T47D (cell line): ENCODE measurements around the gene SMG6.

Source experiments
- DNase-seq, 2 experiments: peaks; one replicate each; pipeline versions ENCODE4 v3.0.0 to v3.0.0-alpha.2; 2011 to 2012; ENCODE audit warnings: low read depth in 1 of 2, low spot score in 1 of 2
- JUND ChIP-seq: IDR thresholded peaks from 2 replicates; pipeline ENCODE4 v1.6.1; 2012; ENCODE audit warnings: low read depth
- in situ Hi-C: cut with HindIII; loops from 2 replicates; pipeline ENCODE4 v1.10.0; 2016; ENCODE audit warnings: low sequenced_read_pairs, low pct_unique_long_range_greater_than_20kb

Gene SMG6

DNA sequence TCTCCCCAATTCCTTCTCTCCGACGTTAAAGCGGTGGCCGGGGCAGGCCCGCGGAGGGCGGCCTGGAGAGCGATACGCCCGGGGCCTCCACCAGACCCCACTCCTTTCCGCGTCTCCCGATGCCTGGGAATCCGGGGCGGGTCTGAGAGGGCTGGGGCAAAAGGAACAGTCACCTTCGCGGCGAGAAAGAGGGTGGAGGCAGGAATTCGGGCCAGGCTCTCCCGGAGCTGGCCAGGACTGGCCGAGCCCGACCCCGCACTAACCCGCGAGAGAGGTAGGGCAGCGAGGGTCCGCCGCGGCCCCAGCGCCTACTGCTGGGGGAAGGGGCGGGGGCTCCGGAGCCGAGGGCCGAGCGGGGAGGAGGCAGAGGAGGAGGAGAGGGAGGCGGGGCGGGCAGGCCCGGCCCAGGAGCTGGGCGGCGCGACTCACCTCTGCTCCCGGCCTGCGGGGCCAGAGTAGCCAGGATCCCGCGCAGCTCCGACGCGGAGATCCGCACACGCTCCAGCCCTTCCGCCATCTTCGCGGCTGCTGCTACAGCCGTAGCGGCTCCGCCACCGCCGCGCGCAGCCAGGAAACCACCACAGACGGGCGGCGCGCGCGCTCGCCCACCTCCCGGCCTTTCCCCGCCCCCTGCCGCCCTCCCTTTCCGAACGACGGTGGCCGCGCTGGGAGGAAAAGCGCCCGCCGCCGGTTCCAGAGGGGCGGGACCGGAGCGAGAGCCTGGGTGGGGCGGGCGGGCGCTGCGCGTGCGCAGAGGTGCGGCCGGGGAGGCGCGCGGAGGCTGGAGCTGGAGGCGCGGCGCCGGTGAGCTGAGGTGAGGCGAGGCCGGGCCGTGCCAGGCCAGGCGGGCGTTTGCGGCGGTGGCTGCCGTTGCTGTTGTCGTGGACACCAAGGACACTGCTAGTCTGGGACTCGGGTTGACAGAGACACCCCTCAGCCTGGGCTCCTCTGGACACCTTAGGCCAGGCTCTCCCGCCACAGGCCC, at the start of gene SMG6, which contains the start of gene SRR:
SMG6 (minus strand) TSS at position 582 of the 985 bp plus-strand sequence; CDS start at position 517, 65 bp downstream.
SRR (plus strand) TSS at position 747 of the 985 bp plus-strand sequence. CDS start 11,611 bp downstream, outside the sequence.
- DNase-seq, result peak; percentile 86 to 91
- in situ Hi-C loops, result no loop called here
- TF ChIP-seq JUND, result no peak

GRCh38 chr17:2351269-2351668, 47.7 kb upstream of the SMG6 start:
- TF ChIP-seq JUND, result no peak
- no peak for DNase-seq
- in situ Hi-C loops, result no loop called here

- no peak for TF ChIP-seq JUND
- in situ Hi-C loops, result no loop called here
- peak; percentile 69 to 98 for DNase-seq
These were observed 44.5 kb upstream of the SMG6 start for GRCh38 chr17:2347805-2348685.

- DNase-seq, result peak; percentile 64 to 97
- 0 out of 2 replicates have a peak, but pooled peaks have one; percentile 19 for TF ChIP-seq JUND
- in situ Hi-C loops, result no loop called here
These were observed 42.9 kb upstream of the SMG6 start for GRCh38 chr17:2346475-2346874.

DNA sequence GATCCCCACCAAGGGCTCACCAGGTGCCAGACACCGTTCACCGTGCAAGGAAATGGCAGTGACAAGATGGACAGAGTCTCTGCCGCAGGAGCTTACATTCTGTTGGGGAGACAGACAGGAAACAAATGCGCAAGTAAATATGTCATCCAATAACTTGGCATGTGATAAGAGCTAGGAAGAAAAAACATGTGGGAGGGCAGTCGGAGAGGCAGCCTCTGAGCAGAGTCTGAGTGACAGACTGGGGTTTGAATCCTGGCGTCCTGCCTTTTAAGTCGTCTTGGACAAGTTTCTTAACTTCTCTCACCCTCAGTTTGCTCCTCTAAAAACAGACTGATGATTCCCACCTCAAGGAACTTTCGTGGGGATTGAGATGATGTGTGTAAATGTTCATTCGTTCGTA, 40.9 kb upstream of the SMG6 start:
- in situ Hi-C loops, result no loop called here
- TF ChIP-seq JUND, result no peak
- DNase-seq, result no peak

- DNase-seq, result no peak
- in situ Hi-C loops, result no loop called here
- TF ChIP-seq JUND, result no peak
These were observed 39.8 kb upstream of the SMG6 start for GRCh38 chr17:2343421-2343820.

DNA sequence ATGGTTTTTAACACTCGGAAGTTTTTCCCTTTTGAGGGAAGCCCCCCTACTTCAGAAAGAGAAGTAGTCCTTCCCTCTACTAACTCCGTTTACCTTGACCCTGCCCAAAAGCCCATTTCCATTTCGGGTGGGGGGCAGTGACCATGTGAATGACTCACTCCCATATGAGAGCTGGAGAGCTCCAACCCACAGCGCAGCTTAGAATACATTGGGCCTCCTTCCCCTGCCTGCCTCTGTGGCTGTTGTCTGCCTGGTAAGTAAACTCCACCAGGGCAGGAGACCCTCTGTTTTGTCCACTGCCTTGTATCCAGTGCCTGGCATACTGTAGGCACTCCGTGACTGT, 34.7 kb upstream of the SMG6 start:
- no peak for TF ChIP-seq JUND
- in situ Hi-C loops, result no loop called here
- DNase-seq, result no peak

GRCh38 chr17:2337544-2338314, 34.1 kb upstream of the SMG6 start:
- peak; percentile 81 to 85 for DNase-seq
- in situ Hi-C loops, result no loop called here
- no peak for TF ChIP-seq JUND

GRCh38 chr17:2336852-2337543, 33.4 kb upstream of the SMG6 start, which contains the start of gene SGSM2:
TSS of gene SGSM2 (plus strand) at chr17:2337501. CDS start at chr17:2337689, 188 bp downstream.
- DNase-seq, result peak; percentile 58 to 66
- in situ Hi-C loops, result no loop called here
- no peak for TF ChIP-seq JUND

- in situ Hi-C loops, result no loop called here
- no peak; the same call in 1 of the 2 replicates for TF ChIP-seq JUND
- peak; percentile 87 to 91 for DNase-seq
These were observed 32.7 kb upstream of the SMG6 start, which contains the start of gene TSR1 for GRCh38 chr17:2336215-2336851. TSS of gene TSR1 (minus strand) at chr17:2336457. CDS start at chr17:2336427, 30 bp downstream.

DNA sequence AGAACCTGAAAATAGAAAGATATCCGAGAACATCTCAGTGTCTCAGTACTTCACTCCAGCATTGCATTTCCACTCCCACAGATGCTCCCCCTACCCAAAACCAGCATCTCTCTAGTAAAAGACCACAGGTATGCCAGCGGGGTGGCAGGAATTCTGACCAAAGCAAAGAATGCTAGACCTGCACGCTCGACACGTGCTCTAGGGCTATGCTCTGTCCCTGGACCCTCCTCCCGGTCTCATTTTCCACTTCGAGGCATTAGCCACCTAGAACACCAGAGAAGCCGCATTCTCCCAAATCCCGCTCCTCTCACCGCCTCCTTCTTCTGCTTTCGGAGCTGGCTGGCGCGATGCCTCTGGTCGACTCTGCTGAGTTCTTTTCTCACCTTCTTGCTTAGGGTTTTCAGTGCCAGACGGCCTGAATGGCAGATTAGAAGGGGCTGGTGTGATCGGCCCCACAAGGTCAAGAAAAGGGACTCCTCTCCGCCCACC, 32.2 kb upstream of the SMG6 start:
- TF ChIP-seq JUND, result no peak
- DNase-seq, result no peak
- in situ Hi-C loops, result no loop called here
